ENCODE measurements around the gene RAD23A. TPM values are rescaled to one million over a fixed set of nuclear protein-coding genes. Genes with fewer than 3 reads are reported as not detected.
A peak's percentile ranks its signal among the peaks of the same experiment; 100 is the strongest.

Gene RAD23A
- total and polyA plus RNA-seq, 9 of the 15 experiments (the other 6 are each of a cell fraction or from before 2014, with no cell fraction given), result 9.5 to 181 (median 101) TPM

GRCh38 chr19:12956446-12957388, 11.1 kb downstream of the RAD23A start, which contains the start of gene GADD45GIP1 (continued):
- no peak for TF ChIP-seq CHD7 (IDR thresholded peaks at IDR 0.05; ENCODE audit: low read depth, low read length)
- no peak; a peak in 1 of 4 replicates for TF ChIP-seq UBTF (IDR thresholded peaks at IDR 0.05; ENCODE audit: borderline replicate concordance in 1 of 2, low read depth in 2 of 2, low read length in 2 of 2)
- TF ChIP-seq GABPA (tag; conservative IDR thresholded peaks at IDR 0.05; ENCODE audit: low read depth), result no peak
- TF ChIP-seq IFI16 (CRISPR knock-in tag; IDR thresholded peaks at IDR 0.05), result no peak
- peak in 1 of 3 experiments; percentile 55; a peak in 1 of 6 replicates for TF ChIP-seq ZBTB11 (CRISPR knock-in tag; IDR thresholded peaks at IDR 0.05)
- no peak for TF ChIP-seq ZNF347 (CRISPR knock-in tag; IDR thresholded peaks at IDR 0.05; ENCODE audit: low read depth)
- no peak for TF ChIP-seq RBM39 (optimal IDR thresholded peaks at IDR 0.05; ENCODE audit: low read depth, low read length)

All from K562 (cell line).